ENCODE data around the gene GNG11.

Gene GNG11

DNA sequence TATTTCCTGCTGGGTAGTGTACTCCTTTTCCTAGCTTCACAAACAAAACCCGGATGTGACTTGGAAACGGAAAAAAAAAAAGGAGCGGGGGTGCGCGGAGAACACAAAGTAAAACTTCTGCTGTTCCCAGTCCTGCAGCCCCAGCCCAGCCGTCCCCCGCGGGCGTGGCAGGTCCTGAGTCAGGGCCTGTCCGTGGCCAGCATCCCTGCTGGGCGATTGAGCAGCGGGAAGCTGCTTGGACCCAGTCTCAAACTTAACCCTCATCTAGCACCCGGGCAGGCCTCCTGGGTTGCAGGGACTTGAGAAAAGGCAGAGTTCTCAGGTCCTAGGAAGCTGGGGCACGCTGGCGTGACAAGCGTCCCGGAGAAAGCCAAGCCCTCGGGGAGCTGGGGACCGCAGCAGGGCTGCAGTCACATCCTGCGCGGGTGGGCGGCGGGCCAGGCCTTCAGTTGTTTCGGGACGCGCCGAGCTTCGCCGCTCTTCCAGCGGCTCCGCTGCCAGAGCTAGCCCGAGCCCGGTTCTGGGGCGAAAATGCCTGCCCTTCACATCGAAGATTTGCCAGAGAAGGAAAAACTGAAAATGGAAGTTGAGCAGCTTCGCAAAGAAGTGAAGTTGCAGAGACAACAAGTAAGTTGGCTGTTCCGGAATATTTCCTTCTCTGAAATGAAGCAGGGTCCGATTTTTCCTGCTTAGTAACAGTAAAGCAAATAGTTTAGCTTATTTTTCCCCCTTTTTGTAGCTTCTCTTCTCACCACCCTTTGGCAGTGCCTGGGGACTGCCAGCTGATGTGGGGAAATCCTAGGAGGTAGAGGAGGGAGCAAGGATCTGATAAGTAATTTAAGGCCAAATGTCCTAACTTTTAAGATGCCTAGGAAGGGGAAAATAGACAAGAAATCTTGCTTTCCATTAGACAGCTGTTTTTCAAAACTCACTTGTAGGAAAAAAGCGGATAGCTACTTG, at the start of gene GNG11:
TSS of gene GNG11 (plus strand) at position 129 of the 960 bp plus-strand sequence. CDS start at position 532, 403 bp downstream.
- DNase-seq (ENCODE audit: low read depth, low spot score): no peak

DNA sequence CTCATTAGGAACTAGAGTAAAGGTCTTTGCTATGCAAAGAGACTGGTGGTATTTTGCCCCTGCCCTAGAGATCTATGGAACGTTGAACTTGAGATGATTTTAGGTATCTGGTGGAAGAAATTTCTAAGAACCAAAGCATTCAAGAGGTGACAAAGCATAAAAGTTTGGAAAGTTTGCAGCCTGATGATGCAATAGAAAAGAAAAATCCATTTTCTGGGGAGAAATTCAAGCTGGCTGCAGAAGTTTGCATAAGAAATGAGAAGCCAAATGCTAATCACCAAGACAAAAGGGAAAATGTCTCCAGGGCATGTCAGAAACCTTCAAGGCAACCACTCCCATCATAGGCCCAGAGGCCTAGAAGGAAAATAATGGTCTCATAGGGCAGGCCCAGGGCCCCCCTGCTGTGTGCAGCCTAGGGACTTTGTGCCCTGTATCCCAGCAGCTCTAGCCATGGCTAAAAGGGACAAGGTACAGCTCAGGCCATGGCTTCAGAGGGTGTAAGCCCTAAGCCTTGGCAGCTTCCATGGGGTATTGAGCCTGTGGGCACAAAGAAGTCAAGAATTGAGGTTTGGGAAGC, 47.4 kb upstream of the GNG11 start:
- DNase-seq (ENCODE audit: low read depth, low spot score): no peak

DNA sequence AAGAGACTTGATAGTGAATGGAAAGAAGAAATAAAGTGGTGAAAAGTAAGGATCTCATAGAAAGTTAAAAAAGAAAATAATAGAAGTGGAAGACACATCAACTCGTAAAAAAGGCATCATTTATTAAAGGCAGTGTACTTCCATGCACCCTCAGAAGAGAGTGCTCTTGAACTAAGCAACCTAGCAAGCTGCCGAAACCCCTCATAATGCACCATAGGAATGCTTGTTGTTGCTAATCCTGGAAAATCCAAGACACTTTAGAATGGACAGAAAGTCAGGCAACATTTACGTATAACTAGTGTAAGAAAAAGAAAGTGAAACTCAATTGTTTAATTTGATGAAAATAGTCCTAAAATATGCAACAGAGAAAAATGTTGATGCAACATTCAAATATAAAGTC, 43.8 kb upstream of the GNG11 start:
- DNase-seq (ENCODE audit: low read depth, low spot score): no peak

DNA sequence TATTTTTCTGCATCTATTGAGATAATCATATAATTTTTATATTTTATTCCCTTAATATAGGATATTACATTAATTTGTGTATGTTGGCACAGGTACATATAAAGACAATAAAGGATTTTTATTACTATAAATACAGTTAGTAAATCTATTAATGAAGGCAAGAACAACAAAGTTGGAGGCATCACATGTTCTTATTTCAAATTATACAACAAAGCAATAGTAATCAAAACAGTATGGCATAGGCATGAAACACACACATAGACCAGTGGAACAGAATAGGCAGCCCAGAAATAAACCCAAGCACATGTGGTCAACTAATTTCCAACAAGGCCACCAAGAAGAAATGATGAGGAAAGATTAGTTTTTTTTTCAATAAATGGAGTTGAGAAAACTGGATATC, 42.2 kb upstream of the GNG11 start:
- DNase-seq (ENCODE audit: low read depth, low spot score): no peak

- DNase-seq (ENCODE audit: low read depth, low spot score): no peak
Observed at GRCh38 chr7:93882468-93882867, 39.1 kb upstream of the GNG11 start.

DNA sequence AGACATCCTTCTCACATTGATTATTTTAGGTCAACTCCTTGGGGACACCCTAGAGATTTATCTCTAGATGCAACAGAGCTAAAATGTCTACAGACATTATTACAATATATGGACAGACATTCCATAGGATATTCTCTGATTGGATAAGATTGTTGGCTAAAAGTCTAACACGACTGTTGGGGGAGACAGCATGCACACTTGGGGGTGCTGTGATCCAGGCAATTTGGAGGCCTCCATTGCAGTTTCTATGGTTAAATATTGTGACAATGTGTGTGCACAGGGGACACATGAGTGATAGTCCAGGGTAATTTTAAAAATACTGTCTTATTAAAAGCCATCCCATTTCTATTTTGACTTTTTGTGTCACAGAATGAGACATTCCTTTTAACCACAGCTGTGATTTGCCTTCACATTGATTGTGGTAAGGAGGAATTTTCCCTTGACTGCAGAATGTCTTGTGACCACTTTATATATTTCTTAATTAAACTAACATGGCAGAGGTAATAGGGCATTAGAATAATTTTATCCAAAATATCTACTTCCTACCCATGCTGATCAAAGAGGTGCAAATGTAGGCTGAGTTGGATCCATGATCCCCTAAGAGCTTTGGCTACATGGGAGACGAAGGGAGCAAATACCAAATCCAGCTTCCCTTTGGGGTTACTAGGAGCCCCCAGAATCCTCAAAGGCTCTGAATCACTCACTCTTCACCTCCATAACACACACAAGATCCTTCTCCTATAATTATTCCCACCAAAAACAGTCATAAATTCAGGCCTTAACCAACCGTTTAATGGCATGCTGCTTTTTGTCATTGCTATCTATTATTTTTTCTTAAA, 38.2 kb upstream of the GNG11 start:
- no peak for DNase-seq (ENCODE audit: low read depth, low spot score)

- no peak for DNase-seq (ENCODE audit: low read depth, low spot score)
Observed at GRCh38 chr7:93883917-93884345, 37.6 kb upstream of the GNG11 start.

DNA sequence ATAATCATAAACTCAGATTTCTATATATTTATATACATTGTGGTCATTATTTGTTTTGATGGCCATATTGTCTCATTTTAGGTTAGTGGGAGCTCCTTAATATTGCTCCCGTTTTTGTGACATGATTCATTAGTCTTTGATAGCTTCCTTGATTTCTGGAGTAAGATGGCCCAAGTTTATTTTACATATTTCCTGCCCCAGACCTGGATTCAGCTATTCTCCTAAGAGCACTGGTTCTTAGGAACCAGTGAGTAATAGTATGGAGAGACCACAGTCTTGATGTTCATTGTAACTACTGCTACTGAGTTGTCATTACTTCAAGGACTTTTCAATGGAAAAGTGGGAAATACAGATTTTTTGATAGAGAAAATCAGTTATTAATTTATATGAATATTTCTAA, 37.0 kb upstream of the GNG11 start:
- no peak for DNase-seq (ENCODE audit: low read depth, low spot score)

DNA sequence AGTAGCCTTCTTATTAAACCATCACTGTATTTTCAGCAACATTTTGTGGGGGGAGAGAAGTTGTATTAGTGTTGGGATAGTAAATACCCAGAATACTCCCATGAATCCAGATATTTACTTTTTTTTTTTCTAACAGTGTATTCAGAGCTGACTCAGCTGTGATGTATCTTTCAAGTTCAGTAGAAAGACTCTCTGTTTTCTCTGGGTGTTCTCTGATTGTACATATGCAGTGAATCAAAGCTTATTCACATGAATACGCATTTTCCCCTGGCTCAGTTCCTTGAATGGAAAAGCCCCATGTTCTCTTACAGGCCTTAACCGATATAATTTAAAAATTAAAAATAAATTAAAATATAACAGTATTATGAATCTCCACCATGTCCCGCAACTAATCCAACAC, 32.3 kb upstream of the GNG11 start:
- DNase-seq (ENCODE audit: low read depth, low spot score): no peak

DNA sequence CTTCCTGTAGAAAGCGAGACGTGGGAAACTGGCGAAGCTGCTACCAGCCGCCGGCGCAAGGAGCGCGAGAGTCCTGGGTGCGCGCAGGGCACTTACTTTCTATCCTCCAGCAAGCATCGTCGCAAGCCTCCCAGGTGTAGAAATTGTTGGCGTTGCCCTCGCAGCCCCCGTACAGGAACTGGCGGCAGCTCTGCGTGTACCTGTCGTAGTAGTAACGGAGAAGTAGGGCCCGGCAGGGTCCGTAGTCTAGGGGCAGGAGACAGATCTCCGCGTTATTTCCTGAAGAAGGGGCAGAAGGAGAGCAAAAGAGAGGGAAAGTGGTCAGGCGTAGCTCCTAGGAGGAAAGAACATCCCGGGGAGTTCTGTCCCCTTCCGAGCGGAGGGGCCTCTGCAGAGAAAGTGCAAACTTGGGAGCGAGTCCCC, 31.5 kb upstream of the GNG11 start:
- DNase-seq (ENCODE audit: low read depth, low spot score): no peak

DNA sequence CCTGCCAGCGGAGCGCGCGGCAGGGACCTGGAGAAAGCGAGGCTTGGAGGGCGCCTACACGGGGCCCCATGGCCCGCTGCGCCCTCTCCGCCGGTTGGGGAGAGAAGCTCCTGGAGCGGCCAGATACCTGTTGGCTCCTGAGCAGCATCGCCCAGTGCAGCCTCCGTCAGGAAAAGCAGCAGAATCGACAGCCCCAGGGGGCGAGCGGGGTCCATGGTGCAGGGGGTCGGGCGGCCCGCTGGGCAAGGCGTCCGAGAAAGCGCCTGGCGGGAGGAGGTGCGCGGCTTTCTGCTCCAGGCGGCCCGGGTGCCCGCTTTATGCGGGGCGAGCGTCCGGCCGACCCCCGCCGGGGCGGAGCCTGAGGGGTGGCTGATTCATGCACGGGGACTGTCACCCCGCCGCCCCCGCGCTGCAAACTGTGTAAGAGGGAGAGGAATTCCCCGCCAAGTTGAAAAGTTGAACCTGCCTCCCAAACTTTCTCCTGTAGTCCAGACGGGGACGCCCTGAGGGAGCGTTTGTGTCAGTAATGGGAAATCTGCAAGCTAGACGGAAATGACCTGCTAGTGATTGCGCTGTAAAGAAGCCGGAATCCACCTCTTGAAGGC, 31.0 kb upstream of the GNG11 start, which contains the start of gene TFPI2:
TSS of gene TFPI2 (minus strand) at position 290 of the 605 bp plus-strand sequence. CDS start at position 215, 75 bp downstream.
- no peak for DNase-seq (ENCODE audit: low read depth, low spot score)

DNA sequence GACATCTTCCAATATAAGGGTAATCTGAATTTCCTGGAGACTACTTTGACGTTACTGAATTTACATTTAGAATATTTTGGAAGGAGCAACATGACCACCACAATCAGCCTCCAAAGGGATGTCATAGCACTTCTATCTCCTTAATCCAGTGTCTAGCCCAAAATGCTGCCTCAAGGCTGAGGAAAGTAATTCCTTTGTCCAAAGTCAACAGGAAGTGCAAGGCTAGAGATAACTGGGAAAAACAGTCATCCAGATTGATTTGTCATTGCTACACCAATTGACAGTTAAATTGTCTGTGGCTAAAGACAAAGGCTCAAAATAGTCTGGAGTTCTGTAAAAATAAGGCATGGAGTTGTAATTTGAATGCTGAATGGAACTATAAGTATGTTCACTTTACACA, 27.1 kb upstream of the GNG11 start:
- DNase-seq (ENCODE audit: low read depth, low spot score): no peak

- DNase-seq (ENCODE audit: low read depth, low spot score): no peak
Observed at GRCh38 chr7:93894966-93895640, 26.4 kb upstream of the GNG11 start.

- no peak for DNase-seq (ENCODE audit: low read depth, low spot score)
Observed at GRCh38 chr7:93895859-93896600, 25.5 kb upstream of the GNG11 start.

- DNase-seq (ENCODE audit: low read depth, low spot score): no peak
Observed at GRCh38 chr7:93897680-93898079, 23.9 kb upstream of the GNG11 start.

DNA sequence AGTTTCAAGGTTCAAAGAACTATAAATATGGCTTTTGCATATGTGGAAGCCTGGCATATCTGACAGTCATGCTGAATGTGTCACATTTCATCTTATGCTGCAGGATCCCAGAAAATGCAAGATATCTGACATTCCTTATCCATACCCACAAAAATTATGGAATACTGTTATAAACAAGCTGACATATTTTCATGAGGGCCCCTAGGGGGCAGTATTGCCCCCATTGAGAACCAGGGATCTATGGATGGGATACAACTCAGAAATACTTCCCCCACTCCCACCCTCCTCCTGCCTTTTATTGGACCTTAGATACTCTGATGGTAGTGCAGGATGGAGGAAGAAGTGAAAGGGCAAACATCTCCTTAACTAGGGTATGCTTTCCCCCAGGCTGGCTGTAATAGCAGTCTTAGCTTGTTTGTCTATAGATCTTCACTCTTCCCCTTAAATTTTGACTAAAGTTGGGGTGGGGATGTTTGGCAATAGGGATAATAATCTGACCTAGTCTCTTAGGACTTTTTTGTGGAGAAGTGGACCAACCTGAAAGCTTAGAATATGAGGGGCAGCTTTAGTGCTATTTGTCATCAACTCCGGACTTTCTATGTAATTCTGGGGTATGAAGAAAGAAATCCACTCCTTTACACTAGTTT, 18.6 kb upstream of the GNG11 start:
- no peak for DNase-seq (ENCODE audit: low read depth, low spot score)

GRCh38 chr7:93906267-93906666, 15.3 kb upstream of the GNG11 start, which contains the start of gene GNGT1:
TSS of gene GNGT1 (plus strand) at chr7:93906567. CDS start at chr7:93906747, 180 bp downstream.
- no peak for DNase-seq (ENCODE audit: low read depth, low spot score)

GRCh38 chr7:93910076-93910994, 11.2 kb upstream of the GNG11 start:
- no peak for DNase-seq (ENCODE audit: low read depth, low spot score)

Data from activated naive CD8-positive, alpha-beta T cell treated with anti-CD3 and anti-CD28 coated beads, Interleukin-2, amount 50 U/mL, for 16 hours (primary cell).